ENCODE measurements around the gene CKAP5.

DNA sequence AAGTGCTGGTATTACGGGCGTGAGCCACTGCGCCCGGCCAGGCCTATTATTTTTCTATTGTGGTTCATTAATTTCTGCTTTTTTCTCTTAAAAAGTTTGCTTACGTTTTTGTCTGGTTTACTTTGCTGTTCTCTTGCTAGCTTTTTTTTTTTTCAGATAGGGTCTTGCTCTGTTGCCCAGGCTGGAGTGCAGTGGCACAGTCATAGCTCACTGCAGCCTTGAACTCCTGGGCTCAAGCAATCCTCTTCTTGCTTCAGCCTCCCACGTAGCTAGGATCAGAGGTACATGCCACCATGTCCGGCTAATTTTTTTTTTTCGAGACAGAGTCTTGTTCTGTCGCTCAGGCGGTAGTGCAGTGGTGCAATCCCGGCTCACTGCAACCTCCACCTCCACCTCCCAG is 108.4 kb downstream of the CKAP5 start:
- TF ChIP-seq POLR2A (IDR thresholded peaks at IDR 0.05): no peak
- TF ChIP-seq, protein P1, sequence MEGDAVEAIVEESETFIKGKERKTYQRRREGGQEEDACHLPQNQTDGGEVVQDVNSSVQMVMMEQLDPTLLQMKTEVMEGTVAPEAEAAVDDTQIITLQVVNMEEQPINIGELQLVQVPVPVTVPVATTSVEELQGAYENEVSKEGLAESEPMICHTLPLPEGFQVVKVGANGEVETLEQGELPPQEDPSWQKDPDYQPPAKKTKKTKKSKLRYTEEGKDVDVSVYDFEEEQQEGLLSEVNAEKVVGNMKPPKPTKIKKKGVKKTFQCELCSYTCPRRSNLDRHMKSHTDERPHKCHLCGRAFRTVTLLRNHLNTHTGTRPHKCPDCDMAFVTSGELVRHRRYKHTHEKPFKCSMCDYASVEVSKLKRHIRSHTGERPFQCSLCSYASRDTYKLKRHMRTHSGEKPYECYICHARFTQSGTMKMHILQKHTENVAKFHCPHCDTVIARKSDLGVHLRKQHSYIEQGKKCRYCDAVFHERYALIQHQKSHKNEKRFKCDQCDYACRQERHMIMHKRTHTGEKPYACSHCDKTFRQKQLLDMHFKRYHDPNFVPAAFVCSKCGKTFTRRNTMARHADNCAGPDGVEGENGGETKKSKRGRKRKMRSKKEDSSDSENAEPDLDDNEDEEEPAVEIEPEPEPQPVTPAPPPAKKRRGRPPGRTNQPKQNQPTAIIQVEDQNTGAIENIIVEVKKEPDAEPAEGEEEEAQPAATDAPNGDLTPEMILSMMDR (IDR thresholded peaks at IDR 0.05): no peak
